ENCODE data around the gene FKRP.

GRCh38 chr19:46773018-46773399 is 27.2 kb downstream of the FKRP start:
- TF ChIP-seq CTCF (IDR thresholded peaks at IDR 0.05) = no peak
- TF ChIP-seq POLR2A (IDR thresholded peaks at IDR 0.05) = no peak
